HG02938 (cell line): ENCODE measurements around the gene ZNF397.

Source experiments
- ATAC-seq: cut with Tn5 transposase; IDR thresholded peaks from one replicate; pipeline ENCODE4 v1.9.1; 2021; ENCODE audit warnings: mild to moderate bottlenecking, moderate library complexity; ENCODE audit not compliant: unreplicated experiment

The ZNF397 gene

DNA sequence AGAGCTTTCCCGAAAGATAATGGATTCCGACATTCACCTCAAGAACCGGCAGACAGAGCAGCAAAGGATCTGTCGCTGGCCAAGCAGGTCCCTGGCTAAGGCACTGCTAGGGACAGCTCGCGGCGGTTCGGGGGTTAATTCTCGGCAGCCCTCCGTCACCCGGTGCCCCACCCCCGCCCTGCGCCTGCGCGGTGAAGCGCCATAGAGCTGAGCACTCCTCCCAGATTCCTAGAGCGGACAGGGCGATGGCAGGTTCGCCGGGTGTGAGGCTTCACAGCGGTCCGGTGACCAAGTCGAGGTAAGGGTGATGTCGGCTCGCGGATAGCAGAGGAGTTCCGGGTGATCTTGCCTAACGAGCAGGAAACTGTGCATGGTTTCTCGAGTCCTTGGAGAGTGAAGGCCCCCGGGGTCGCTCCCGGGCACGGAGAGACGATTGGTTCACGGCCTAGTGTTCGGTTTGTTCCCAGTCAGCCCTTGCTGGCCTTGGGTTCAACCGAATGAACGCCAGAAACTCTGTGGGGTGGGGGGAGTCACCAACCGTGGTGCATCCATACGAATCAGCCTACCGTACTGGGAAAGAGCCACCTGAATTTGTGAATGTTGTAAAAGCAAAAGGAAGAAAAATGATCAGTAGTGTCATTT lies 49.4 kb downstream of the ZNF397 start, which contains the start of gene ZSCAN30:
ZSCAN30 (minus strand) TSS at position 136 of the 642 bp plus-strand sequence. CDS start 25,877 bp downstream, outside the sequence.
- peak; percentile 90 for ATAC-seq

DNA sequence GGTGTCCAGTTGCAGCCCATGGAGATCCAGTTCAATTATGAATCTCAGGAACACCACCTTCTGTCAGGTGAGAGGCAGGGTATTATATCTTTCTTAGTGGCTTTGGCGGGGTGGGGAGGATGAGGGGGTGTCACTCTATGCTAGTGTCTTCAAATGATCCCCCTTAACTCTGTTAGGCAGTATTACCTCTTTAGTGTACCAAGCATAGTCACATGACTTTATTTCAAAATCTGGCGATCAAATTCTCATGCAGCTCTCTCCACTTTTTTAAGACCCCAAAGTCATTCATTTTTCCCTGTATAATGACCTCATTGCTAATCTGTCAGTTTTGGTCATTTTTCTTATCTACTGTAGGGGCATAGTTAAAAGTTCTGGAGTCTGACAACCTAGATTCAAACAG lies 50.3 kb downstream of the ZNF397 start:
- no peak for ATAC-seq

DNA sequence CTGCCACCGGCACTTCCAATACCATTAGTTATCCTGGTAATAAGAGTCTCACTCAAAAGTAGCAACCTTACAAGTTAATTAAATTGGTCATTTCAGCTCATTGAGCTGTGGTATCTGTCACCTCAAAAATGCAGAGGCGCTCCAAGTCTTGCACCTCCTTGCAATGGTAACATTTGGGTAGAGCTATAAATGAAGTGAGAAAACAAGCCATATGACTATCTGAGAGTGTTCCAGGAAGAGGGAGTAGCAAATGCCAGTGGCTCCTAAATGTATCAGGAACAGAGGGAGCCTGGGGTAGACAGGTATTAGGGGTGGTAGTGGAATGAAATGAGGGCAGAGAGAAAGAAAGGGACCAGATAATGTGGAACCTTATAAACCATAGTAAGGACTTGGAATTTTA lies 55.2 kb downstream of the ZNF397 start:
- ATAC-seq: no peak

DNA sequence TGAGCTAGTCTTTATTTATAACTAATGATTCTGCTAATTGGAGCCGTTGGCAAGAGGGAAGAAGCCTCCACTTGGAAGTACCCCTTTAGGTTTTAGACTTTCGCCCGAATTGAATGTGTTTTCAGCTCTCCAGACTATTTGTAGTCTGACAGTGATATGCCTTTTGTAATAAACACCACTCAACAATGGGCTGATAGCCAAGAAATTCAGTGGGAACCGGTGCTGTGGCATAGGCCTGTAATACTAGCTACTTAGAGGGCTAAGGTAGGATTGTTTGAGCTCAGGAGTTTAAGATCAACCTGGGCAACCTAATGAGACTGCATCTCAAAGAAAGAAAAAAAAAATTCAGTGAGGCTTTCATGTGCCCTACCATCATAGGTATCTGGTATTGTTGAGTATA lies 62.8 kb downstream of the ZNF397 start:
- no peak for ATAC-seq

DNA sequence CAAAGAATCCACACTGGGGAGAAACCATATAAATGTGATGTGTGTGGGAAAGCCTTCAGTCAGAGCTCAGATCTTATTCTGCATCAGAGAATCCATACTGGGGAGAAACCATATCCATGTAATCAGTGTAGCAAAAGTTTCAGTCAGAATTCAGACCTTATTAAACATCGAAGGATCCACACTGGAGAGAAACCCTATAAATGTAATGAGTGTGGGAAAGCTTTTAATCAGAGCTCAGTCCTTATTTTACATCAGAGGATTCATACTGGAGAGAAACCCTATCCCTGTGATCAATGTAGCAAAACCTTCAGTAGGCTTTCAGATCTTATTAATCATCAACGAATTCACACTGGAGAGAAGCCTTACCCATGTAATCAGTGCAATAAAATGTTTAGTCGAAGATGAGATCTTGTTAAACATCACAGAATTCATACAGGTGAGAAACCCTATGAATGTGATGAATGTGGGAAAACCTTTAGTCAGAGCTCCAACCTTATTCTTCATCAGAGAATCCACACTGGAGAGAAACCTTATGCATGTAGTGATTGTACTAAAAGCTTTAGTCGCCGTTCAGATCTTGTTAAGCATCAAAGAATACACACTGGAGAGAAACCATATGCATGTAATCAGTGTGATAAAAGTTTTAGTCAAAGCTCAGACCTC lies 65.9 kb downstream of the ZNF397 start:
- no peak for ATAC-seq
